ENCODE data around the gene HOMER2.

DNA sequence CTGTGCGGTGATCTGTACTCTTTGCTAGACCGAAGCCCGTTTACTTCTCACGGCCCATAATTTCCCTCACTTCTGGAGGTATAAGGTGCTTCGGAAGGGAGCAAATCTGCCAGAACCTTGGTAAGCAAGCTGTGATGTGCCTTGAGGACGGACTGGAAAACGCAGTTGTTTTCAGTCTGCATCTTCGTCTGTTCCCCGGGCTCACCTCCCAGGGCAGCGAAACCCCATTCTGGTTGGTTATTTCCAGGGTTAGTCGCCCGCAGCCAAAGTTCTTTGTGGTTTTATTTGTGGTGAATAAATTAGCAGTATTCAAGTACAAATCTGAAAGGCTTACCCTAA, 33.9 kb upstream of the HOMER2 start:
- TF ChIP-seq, protein P1, sequence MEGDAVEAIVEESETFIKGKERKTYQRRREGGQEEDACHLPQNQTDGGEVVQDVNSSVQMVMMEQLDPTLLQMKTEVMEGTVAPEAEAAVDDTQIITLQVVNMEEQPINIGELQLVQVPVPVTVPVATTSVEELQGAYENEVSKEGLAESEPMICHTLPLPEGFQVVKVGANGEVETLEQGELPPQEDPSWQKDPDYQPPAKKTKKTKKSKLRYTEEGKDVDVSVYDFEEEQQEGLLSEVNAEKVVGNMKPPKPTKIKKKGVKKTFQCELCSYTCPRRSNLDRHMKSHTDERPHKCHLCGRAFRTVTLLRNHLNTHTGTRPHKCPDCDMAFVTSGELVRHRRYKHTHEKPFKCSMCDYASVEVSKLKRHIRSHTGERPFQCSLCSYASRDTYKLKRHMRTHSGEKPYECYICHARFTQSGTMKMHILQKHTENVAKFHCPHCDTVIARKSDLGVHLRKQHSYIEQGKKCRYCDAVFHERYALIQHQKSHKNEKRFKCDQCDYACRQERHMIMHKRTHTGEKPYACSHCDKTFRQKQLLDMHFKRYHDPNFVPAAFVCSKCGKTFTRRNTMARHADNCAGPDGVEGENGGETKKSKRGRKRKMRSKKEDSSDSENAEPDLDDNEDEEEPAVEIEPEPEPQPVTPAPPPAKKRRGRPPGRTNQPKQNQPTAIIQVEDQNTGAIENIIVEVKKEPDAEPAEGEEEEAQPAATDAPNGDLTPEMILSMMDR (IDR thresholded peaks at IDR 0.05), result no peak
- no peak for TF ChIP-seq POLR2AphosphoS5 (IDR thresholded peaks at IDR 0.05; ENCODE audit: insufficient read depth in 1 of 2, low read depth in 1 of 2)

All from vagina (tissue), 2 donors.